ENCODE measurements around the gene TIMM22.

The TIMM22 gene

DNA sequence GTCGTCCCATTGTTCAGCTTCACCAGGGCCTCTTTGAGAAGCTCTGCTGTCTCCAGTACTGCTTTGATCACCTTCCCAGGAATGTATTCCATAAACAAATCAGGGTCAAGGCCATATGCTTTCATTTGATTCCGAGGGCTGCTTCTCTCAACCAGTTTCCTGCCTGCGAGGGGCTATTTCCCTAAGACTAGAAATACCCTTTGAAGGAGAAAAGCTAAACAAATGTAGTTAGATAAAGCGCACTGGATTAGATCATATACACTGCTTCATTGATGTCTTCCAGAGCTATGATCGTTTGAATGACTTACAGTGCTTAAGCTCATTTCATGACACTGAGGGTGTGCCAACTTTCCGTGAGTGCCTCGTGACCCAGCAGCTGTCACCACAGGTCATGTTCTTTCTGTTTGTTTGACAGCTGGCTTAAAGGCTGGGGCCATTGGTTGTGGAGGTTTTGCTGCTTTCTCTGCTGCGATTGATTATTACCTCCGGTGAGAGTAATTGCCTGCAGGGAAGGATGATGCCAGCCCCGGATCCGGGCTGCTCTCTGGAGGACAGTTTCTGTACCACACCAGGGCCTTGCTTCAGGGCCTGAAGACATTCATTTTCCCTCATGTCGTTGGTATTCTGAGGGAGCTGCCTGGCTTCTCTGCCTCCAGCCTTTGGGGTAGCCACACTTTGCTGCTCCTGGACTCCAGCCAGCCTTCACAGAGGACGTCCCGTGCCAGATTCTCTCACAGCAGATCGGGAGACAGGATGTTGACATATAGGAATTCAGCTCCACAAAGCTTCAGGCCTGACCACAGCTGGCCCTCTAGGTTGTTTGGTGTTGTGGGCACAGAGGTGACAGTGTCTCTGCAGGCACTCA lies 3.9 kb downstream of the TIMM22 start:
- TF ChIP-seq TCF12 (IDR thresholded peaks at IDR 0.05; ENCODE audit: low read depth): no peak
- TF ChIP-seq EP300 (IDR thresholded peaks at IDR 0.05; ENCODE audit: borderline replicate concordance): no peak
- TF ChIP-seq NFIC (IDR thresholded peaks at IDR 0.05): no peak
- TF ChIP-seq TAF1 (IDR thresholded peaks at IDR 0.05; ENCODE audit: low read depth): no peak
- TF ChIP-seq, protein P1, sequence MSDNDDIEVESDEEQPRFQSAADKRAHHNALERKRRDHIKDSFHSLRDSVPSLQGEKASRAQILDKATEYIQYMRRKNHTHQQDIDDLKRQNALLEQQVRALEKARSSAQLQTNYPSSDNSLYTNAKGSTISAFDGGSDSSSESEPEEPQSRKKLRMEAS (IDR thresholded peaks at IDR 0.05): no peak
- no peak for TF ChIP-seq RAD21 (IDR thresholded peaks at IDR 0.05; ENCODE audit: low read depth)
- no peak for TF ChIP-seq CREB1 (IDR thresholded peaks at IDR 0.05; ENCODE audit: low read depth)

GRCh38 chr17:1001640-1002411 lies 4.9 kb downstream of the TIMM22 start:
- TF ChIP-seq, protein P1 (IDR thresholded peaks at IDR 0.05): no peak
- TF ChIP-seq TEAD4 (IDR thresholded peaks at IDR 0.05): no peak
- no peak for TF ChIP-seq TAF1 (IDR thresholded peaks at IDR 0.05; ENCODE audit: low read depth)
- TF ChIP-seq, protein P2, sequence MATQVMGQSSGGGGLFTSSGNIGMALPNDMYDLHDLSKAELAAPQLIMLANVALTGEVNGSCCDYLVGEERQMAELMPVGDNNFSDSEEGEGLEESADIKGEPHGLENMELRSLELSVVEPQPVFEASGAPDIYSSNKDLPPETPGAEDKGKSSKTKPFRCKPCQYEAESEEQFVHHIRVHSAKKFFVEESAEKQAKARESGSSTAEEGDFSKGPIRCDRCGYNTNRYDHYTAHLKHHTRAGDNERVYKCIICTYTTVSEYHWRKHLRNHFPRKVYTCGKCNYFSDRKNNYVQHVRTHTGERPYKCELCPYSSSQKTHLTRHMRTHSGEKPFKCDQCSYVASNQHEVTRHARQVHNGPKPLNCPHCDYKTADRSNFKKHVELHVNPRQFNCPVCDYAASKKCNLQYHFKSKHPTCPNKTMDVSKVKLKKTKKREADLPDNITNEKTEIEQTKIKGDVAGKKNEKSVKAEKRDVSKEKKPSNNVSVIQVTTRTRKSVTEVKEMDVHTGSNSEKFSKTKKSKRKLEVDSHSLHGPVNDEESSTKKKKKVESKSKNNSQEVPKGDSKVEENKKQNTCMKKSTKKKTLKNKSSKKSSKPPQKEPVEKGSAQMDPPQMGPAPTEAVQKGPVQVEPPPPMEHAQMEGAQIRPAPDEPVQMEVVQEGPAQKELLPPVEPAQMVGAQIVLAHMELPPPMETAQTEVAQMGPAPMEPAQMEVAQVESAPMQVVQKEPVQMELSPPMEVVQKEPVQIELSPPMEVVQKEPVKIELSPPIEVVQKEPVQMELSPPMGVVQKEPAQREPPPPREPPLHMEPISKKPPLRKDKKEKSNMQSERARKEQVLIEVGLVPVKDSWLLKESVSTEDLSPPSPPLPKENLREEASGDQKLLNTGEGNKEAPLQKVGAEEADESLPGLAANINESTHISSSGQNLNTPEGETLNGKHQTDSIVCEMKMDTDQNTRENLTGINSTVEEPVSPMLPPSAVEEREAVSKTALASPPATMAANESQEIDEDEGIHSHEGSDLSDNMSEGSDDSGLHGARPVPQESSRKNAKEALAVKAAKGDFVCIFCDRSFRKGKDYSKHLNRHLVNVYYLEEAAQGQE (IDR thresholded peaks at IDR 0.05; ENCODE audit: low read depth): no peak
- no peak for TF ChIP-seq RAD21 (IDR thresholded peaks at IDR 0.05; ENCODE audit: low read depth)
- no peak for TF ChIP-seq TCF12 (IDR thresholded peaks at IDR 0.05; ENCODE audit: low read depth)
- TF ChIP-seq CEBPB (IDR thresholded peaks at IDR 0.05): no peak
- no peak for TF ChIP-seq USF1 (IDR thresholded peaks at IDR 0.05)
- TF ChIP-seq EP300 (IDR thresholded peaks at IDR 0.05; ENCODE audit: borderline replicate concordance): no peak
- no peak for TF ChIP-seq NFIC (IDR thresholded peaks at IDR 0.05)
- no peak for TF ChIP-seq EGR1 (IDR thresholded peaks at IDR 0.05)
- TF ChIP-seq YY1 (IDR thresholded peaks at IDR 0.05; ENCODE audit: low read depth): no peak
- TF ChIP-seq FOXM1 (IDR thresholded peaks at IDR 0.05; ENCODE audit: borderline replicate concordance, low read depth): no peak
- TF ChIP-seq CREB1 (IDR thresholded peaks at IDR 0.05; ENCODE audit: low read depth): no peak
- no peak for TF ChIP-seq ZBTB7A (IDR thresholded peaks at IDR 0.05; ENCODE audit: low read depth)

- TF ChIP-seq CEBPB (IDR thresholded peaks at IDR 0.05): no peak
- no peak for TF ChIP-seq YY1 (IDR thresholded peaks at IDR 0.05; ENCODE audit: low read depth)
- TF ChIP-seq, protein P1 (IDR thresholded peaks at IDR 0.05): no peak
- TF ChIP-seq NFIC (IDR thresholded peaks at IDR 0.05): no peak
- TF ChIP-seq CREB1 (IDR thresholded peaks at IDR 0.05; ENCODE audit: low read depth): no peak
- TF ChIP-seq USF1 (IDR thresholded peaks at IDR 0.05): no peak
- no peak for TF ChIP-seq FOXM1 (IDR thresholded peaks at IDR 0.05; ENCODE audit: borderline replicate concordance, low read depth)
- no peak for TF ChIP-seq EGR1 (IDR thresholded peaks at IDR 0.05)
- TF ChIP-seq TEAD4 (IDR thresholded peaks at IDR 0.05): no peak
- TF ChIP-seq RAD21 (IDR thresholded peaks at IDR 0.05; ENCODE audit: low read depth): no peak
- no peak for TF ChIP-seq TCF12 (IDR thresholded peaks at IDR 0.05; ENCODE audit: low read depth)
- TF ChIP-seq, protein P2 (IDR thresholded peaks at IDR 0.05; ENCODE audit: low read depth): no peak
- no peak for TF ChIP-seq TAF1 (IDR thresholded peaks at IDR 0.05; ENCODE audit: low read depth)
- TF ChIP-seq EP300 (IDR thresholded peaks at IDR 0.05; ENCODE audit: borderline replicate concordance): no peak
- TF ChIP-seq ZBTB7A (IDR thresholded peaks at IDR 0.05; ENCODE audit: low read depth): no peak
Measured at GRCh38 chr17:1002412-1002753, 5.5 kb downstream of the TIMM22 start.

GRCh38 chr17:1002771-1003555 lies 6.0 kb downstream of the TIMM22 start:
- TF ChIP-seq ZBTB7A (IDR thresholded peaks at IDR 0.05; ENCODE audit: low read depth) (no peak), TEAD4 (IDR thresholded peaks at IDR 0.05) (no peak), EP300 (IDR thresholded peaks at IDR 0.05; ENCODE audit: borderline replicate concordance) (no peak), TCF12 (IDR thresholded peaks at IDR 0.05; ENCODE audit: low read depth) (no peak), RAD21 (IDR thresholded peaks at IDR 0.05; ENCODE audit: low read depth) (no peak), CEBPB (IDR thresholded peaks at IDR 0.05) (no peak), USF1 (IDR thresholded peaks at IDR 0.05) (no peak), EGR1 (IDR thresholded peaks at IDR 0.05) (no peak), NFIC (IDR thresholded peaks at IDR 0.05) (no peak), YY1 (IDR thresholded peaks at IDR 0.05; ENCODE audit: low read depth) (no peak), FOXM1 (IDR thresholded peaks at IDR 0.05; ENCODE audit: borderline replicate concordance, low read depth) (no peak), CREB1 (IDR thresholded peaks at IDR 0.05; ENCODE audit: low read depth) (no peak), TAF1 (IDR thresholded peaks at IDR 0.05; ENCODE audit: low read depth) (no peak)
- TF ChIP-seq, protein P2 (IDR thresholded peaks at IDR 0.05; ENCODE audit: low read depth): no peak
- TF ChIP-seq, protein P1 (IDR thresholded peaks at IDR 0.05): no peak

All from Ishikawa (cell line).